ENCODE results near the gene APRT.

The APRT gene

GRCh38 chr16:88803264-88803987, 8.3 kb downstream of the APRT start, which contains the start of gene CDT1:
Gene CDT1 (plus strand): TSS chr16:88803789. CDS start chr16:88803832, 43 bp downstream.
- TF ChIP-seq, protein P1, sequence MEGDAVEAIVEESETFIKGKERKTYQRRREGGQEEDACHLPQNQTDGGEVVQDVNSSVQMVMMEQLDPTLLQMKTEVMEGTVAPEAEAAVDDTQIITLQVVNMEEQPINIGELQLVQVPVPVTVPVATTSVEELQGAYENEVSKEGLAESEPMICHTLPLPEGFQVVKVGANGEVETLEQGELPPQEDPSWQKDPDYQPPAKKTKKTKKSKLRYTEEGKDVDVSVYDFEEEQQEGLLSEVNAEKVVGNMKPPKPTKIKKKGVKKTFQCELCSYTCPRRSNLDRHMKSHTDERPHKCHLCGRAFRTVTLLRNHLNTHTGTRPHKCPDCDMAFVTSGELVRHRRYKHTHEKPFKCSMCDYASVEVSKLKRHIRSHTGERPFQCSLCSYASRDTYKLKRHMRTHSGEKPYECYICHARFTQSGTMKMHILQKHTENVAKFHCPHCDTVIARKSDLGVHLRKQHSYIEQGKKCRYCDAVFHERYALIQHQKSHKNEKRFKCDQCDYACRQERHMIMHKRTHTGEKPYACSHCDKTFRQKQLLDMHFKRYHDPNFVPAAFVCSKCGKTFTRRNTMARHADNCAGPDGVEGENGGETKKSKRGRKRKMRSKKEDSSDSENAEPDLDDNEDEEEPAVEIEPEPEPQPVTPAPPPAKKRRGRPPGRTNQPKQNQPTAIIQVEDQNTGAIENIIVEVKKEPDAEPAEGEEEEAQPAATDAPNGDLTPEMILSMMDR (IDR thresholded peaks at IDR 0.05; ENCODE audit: low read depth, low read length): no peak
- H3K27ac ChIP-seq: peak within 1 kb of the TSS; percentile 92
- no peaks in the 10 kb centered on the region for H3K27me3 ChIP-seq (ENCODE audit: insufficient read depth, low read depth, severe bottlenecking)
- peak within 1 kb of the TSS; percentile 72 for H3K4me3 ChIP-seq (ENCODE audit: low read depth, low read length)
- peaks cover 39% of the 10 kb centered on the region for H3K36me3 ChIP-seq
- DNase-seq: peak; percentile 63
- H3K9me3 ChIP-seq (ENCODE audit: severe bottlenecking): no peaks in the 10 kb centered on the region

GRCh38 chr16:88800277-88800592, 11.5 kb downstream of the APRT start:
- no peak overlapping the region for H3K27ac ChIP-seq
- H3K36me3 ChIP-seq: peaks cover 9% of the 10 kb centered on the region
- no peaks in the 10 kb centered on the region for H3K27me3 ChIP-seq (ENCODE audit: insufficient read depth, low read depth, severe bottlenecking)
- no peak for DNase-seq
- TF ChIP-seq, protein P1 (IDR thresholded peaks at IDR 0.05; ENCODE audit: low read depth, low read length): no peak
- H3K4me3 ChIP-seq (ENCODE audit: low read depth, low read length): no peak overlapping the region
- H3K9me3 ChIP-seq (ENCODE audit: severe bottlenecking): no peaks in the 10 kb centered on the region

- Histone ChIP-seq H3K36me3 (peaks cover 4% of the 10 kb centered on the region), H3K9me3 (ENCODE audit: severe bottlenecking) (no peaks in the 10 kb centered on the region), H3K27ac (no peak overlapping the region), H3K27me3 (ENCODE audit: insufficient read depth, low read depth, severe bottlenecking) (no peaks in the 10 kb centered on the region), H3K4me3 (ENCODE audit: low read depth, low read length) (no peak overlapping the region)
- no peak for DNase-seq
- TF ChIP-seq, protein P1 (IDR thresholded peaks at IDR 0.05; ENCODE audit: low read depth, low read length): no peak
Measured at GRCh38 chr16:88799569-88800276, 12.0 kb downstream of the APRT start.

DNA sequence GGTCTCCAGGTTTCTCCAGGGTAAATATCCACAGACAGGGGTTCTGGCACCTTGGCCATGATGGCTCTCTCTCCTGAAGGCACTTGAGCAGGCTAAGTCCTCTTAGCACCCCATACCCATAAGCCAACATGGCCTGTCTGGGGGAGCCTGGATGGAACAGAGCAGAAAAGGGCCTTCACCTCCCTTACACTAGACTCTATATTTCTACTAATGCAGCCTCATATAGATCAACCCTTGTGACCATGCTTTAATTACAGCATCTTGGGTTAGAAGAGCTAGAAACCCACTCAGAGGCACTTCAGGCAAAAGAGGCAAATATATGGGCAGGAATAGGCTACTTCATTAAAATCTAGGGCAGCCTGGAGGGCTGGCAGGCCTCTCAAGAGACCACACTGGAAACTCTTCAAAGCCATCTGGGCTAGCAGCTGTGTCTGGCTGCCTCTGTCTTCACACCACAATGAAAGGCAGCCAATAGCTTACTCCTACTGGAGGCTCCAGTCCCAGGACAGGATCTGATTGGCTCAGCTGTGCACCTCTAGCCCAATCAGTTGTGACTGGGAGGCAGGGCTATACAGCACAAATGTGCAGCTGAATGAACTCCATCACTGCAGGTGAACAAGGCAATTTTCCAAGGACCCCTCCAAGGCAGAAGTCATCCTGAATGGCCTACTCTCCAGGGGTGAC, 12.8 kb downstream of the APRT start:
- TF ChIP-seq, protein P1 (IDR thresholded peaks at IDR 0.05; ENCODE audit: low read depth, low read length): no peak
- Histone ChIP-seq H3K27me3 (ENCODE audit: insufficient read depth, low read depth, severe bottlenecking) (no peaks in the 10 kb centered on the region), H3K27ac (no peak overlapping the region), H3K4me3 (ENCODE audit: low read depth, low read length) (no peak overlapping the region), H3K36me3 (no peaks in the 10 kb centered on the region), H3K9me3 (ENCODE audit: severe bottlenecking) (no peaks in the 10 kb centered on the region)
- no peak for DNase-seq

DNA sequence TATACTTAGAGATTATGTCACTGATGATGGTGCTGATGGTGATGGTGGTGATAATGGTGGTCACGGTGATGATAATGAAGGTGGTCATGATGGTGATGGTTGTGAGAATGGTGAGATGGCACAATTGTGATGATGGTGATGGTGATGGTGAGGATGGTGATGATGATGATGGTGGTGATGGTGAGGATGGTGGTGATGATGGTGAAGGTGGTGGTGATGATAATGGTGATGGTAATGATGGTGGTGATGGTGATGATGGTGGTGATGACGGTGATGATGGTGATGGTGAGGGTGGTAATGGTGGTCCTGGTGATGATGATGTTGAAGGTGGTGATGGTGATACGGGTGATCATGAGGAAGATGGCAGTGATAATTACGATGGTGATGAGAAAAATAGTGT, 13.7 kb downstream of the APRT start:
- DNase-seq: no peak
- H3K36me3 ChIP-seq: no peaks in the 10 kb centered on the region
- no peak overlapping the region for H3K27ac ChIP-seq
- TF ChIP-seq, protein P1 (IDR thresholded peaks at IDR 0.05; ENCODE audit: low read depth, low read length): no peak
- H3K4me3 ChIP-seq (ENCODE audit: low read depth, low read length): no peak overlapping the region
- H3K9me3 ChIP-seq (ENCODE audit: severe bottlenecking): no peaks in the 10 kb centered on the region
- H3K27me3 ChIP-seq (ENCODE audit: insufficient read depth, low read depth, severe bottlenecking): no peaks in the 10 kb centered on the region
